NB4 (cell line): ENCODE measurements around the gene ROBO1.

Experiments used
- DNase-seq: peaks from one replicate; pipeline ENCODE4 v3.0.0; 2010; ENCODE audit warnings: low read depth
- H3K4me3 ChIP-seq: one replicate; pipeline ENCODE4 v1.5.1; 2011; ENCODE audit warnings: mild to moderate bottlenecking, low read depth, low read length, moderate library complexity
- MYC ChIP-seq: IDR thresholded peaks from 2 replicates; pipeline ENCODE4 v1.6.1; 2011; ENCODE audit warnings: low read depth, low read length
- POLR2A ChIP-seq: IDR thresholded peaks from 2 replicates; pipeline ENCODE4 v1.6.1; 2011; ENCODE audit warnings: mild to moderate bottlenecking; ENCODE audit not compliant: insufficient read length; ENCODE audit errors: extremely low read depth
- TF ChIP-seq, protein P1 (sequence below): IDR thresholded peaks from one replicate; pipeline ENCODE4 v1.5.1; 2012; ENCODE audit warnings: low read depth, low read length
- TF ChIP-seq, protein P2 (sequence below): IDR thresholded peaks from 2 replicates; pipeline ENCODE4 v1.6.1; 2011; ENCODE audit warnings: low read depth, low read length

The ROBO1 gene

DNA sequence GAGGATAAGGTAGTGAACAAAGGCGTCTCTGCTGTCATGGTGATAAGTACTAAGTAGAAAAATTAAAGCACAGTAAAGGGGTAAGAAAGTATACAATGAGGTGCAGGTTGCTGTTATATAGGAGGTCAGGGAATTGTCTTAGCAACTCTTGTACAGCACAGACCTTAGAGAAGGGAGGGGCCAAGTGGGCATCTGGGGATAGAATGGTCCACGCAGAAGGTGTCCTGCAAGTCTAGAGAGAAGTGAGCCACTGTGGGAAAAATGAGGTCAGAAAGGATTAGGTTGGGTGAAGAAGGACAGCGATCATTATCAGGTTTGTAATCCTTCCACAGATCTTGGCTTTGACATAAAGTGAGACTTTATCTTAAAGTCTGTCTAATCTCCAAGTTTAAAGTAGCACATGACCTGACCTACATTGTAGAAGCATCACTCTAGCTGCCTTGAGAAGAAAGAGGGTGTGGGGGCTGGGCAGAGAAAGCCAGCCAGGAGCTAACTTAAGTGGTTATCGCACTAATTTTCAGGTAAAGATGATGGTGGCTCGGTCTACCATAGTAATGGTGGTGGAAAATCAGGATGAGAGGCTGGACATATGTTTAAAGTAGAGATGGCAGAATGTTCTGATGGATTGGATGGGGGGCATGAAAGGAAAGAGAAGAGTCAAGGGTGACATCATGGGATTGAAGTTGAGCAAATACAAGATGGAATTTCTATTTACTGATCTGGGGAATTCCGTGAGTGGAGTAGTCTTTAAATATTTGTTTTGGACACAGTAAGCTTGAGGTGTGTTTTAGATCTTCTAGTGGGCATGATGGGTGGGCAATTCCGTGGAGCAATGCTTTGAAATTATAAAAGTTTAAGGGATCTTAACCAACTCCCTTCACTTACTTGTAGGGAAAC is 919.2 kb downstream of the ROBO1 start:
- no peak for DNase-seq
- H3K4me3 ChIP-seq: no peak overlapping the region
- TF ChIP-seq POLR2A (no peak), MYC (no peak)
- TF ChIP-seq, protein P1, sequence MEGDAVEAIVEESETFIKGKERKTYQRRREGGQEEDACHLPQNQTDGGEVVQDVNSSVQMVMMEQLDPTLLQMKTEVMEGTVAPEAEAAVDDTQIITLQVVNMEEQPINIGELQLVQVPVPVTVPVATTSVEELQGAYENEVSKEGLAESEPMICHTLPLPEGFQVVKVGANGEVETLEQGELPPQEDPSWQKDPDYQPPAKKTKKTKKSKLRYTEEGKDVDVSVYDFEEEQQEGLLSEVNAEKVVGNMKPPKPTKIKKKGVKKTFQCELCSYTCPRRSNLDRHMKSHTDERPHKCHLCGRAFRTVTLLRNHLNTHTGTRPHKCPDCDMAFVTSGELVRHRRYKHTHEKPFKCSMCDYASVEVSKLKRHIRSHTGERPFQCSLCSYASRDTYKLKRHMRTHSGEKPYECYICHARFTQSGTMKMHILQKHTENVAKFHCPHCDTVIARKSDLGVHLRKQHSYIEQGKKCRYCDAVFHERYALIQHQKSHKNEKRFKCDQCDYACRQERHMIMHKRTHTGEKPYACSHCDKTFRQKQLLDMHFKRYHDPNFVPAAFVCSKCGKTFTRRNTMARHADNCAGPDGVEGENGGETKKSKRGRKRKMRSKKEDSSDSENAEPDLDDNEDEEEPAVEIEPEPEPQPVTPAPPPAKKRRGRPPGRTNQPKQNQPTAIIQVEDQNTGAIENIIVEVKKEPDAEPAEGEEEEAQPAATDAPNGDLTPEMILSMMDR: no peak
- TF ChIP-seq, protein P2, sequence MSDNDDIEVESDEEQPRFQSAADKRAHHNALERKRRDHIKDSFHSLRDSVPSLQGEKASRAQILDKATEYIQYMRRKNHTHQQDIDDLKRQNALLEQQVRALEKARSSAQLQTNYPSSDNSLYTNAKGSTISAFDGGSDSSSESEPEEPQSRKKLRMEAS: no peak

DNA sequence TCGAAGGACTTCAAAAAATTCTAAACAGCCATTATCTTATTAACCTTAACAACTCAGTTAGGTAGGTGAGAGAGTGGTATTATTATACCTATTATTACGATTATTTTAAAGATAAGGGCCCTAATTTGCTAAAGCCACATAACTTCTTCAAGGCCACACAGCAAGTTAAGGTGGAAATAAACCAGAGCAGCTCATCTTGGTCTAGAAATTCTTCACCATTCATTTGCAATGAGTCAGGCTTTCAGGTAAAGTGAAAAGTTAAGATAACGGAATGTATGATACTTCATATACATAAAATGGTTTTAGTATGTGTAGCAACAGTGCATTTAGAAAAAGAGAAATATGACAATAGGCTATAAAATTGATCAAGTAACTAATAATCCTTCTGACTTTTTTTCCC is 920.2 kb downstream of the ROBO1 start:
- H3K4me3 ChIP-seq: no peak overlapping the region
- TF ChIP-seq, protein P1: no peak
- TF ChIP-seq, protein P2: no peak
- no peak for TF ChIP-seq MYC
- TF ChIP-seq POLR2A: no peak
- DNase-seq: no peak

DNA sequence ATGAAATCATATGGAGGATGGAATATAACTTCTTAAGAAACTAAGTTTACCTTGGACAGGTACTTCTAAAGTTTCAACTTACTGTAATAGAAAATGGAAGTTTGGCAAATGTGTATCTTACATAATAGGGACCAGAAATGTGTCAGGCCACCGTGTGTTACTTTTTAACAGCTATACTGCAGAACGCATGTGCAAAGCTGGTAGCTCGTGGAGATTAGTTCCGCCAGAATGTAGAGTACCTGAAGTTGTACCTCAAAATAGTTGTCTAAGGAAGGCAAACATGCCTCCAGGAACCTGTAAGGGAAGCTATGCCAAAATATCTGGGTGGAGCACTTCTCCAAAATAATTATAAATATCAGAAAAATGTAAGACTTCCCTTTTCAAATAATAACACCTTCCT is 920.6 kb downstream of the ROBO1 start:
- TF ChIP-seq, protein P2: no peak
- TF ChIP-seq POLR2A: no peak
- TF ChIP-seq, protein P1: no peak
- TF ChIP-seq MYC: no peak
- H3K4me3 ChIP-seq: no peak overlapping the region
- DNase-seq: no peak

DNA sequence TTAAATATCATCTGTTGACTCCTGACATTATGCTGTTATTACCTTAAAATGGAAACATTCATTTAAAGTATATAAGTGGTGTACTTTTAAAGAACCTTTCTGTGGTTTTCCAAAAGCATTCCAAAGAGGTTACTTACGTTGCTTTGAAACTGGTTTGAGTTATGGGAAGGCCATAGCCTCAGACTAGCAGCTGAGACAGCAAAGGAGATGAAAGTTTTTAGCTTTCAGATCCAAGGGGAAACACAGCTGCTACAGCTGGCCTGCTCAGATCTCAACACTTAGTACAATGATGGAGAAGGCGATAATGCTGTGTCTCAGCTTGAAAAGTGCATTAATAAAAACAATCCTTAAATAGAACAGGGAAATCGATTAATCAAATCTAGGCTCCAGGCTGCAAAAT is 921.1 kb downstream of the ROBO1 start:
- no peak overlapping the region for H3K4me3 ChIP-seq
- TF ChIP-seq MYC (no peak), POLR2A (no peak)
- TF ChIP-seq, protein P1: no peak
- TF ChIP-seq, protein P2: no peak
- no peak for DNase-seq

DNA sequence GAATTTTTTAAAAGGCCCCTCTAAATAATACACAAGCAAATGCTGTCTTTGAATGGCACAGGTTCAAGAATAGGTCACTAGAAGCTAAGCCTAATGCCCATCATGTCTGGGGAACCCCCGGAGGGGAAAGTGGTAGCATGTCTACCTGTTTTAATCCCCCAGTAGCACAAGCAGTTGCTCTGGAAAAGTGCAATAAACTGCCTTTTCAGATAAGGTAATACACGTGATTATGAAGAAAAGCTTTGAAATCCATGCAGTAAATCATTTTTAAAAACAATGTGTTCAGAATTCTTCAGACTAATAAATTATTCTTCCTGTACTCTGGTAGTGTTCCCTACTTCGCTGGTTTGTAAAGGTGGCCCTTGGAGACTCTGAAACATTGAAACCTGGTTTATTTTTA is 922.2 kb downstream of the ROBO1 start:
- no peak for DNase-seq
- TF ChIP-seq, protein P1: no peak
- TF ChIP-seq POLR2A: no peak
- TF ChIP-seq, protein P2: no peak
- TF ChIP-seq MYC: no peak
- H3K4me3 ChIP-seq: no peak overlapping the region

DNA sequence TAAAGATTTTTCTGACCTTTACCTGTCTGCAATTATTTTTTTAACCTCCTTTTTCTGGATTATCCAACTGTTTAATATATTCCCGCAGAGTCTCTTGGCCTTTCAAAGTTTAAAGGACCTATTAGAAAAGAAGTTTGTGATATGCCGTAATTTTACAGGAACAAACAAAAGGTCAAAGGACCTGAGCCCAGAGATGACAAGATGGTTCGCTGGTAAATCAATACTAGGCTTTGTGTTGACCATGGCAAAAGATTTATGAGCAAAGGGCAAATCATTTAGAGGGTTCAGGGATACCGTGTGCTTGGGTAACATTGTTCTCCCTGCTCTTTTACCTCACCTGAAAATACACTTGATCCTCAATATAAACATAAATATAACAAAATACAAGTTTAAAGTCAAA is 923.5 kb downstream of the ROBO1 start:
- no peak for DNase-seq
- TF ChIP-seq POLR2A: no peak
- TF ChIP-seq, protein P2: no peak
- TF ChIP-seq MYC: no peak
- TF ChIP-seq, protein P1: no peak
- H3K4me3 ChIP-seq: no peak overlapping the region
